CD8-positive, alpha-beta memory T cell (primary cell): ENCODE results near the gene COA1. TPM values are rescaled to one million over a fixed set of nuclear protein-coding genes. Genes with fewer than 3 reads are reported as not detected.

ENCODE experiments used
- CTCF ChIA-PET: fragments of 350-600 bp; sonication (Branson Sonifier 250); formaldehyde crosslinking; loops from one replicate; lab custom pipeline; 2021; ENCODE audit warnings: antibody characterized with exemption; lab: Charles Lee
- POLR2A ChIA-PET: fragments of 350-600 bp; sonication (Branson Sonifier 250); formaldehyde crosslinking; loops from one replicate; lab custom pipeline; 2021; ENCODE audit warnings: antibody characterized with exemption; lab: Charles Lee
- DNase-seq, 5 donors: peaks; one replicate each; pipeline versions ENCODE4 v3.0.0 to v3.0.0-alpha.2; 2020 to 2022; ENCODE audit warnings: mixed read lengths in 1 of 5
- H3K27ac ChIP-seq: one replicate; pipeline ENCODE4 v1.7.0; 2013; ENCODE audit warnings: low read depth, mild to moderate bottlenecking, low read length, moderate library complexity
- H3K27me3 ChIP-seq: 2 replicates; pipeline ENCODE4 v1.7.0; 2013; ENCODE audit warnings: low read length, mild to moderate bottlenecking; ENCODE audit not compliant: insufficient read depth, poor library complexity, severe bottlenecking
- H3K36me3 ChIP-seq: 2 replicates; pipeline ENCODE4 v1.7.0; 2013; ENCODE audit warnings: mild to moderate bottlenecking, low read length, moderate library complexity; ENCODE audit not compliant: insufficient read depth
- H3K4me1 ChIP-seq: 2 replicates; pipeline ENCODE4 v1.7.0; 2013; ENCODE audit warnings: mild to moderate bottlenecking, low read length, moderate library complexity; ENCODE audit not compliant: insufficient read depth
- H3K4me3 ChIP-seq: 2 replicates; pipeline ENCODE4 v1.7.0; 2013; ENCODE audit warnings: mild to moderate bottlenecking, low read length
- H3K9me3 ChIP-seq: 2 replicates; pipeline ENCODE4 v1.7.0; 2013; ENCODE audit warnings: mild to moderate bottlenecking, low read length
- H3K27ac Mint-ChIP-seq, 8 donors: one replicate each; pipeline ENCODE4 v1.8.0; 2020 to 2021; ENCODE audit warnings: mixed read lengths in 8 of 8, mild to moderate bottlenecking in 6 of 8, inconsistent platforms in 3 of 8, moderate library complexity in 3 of 8
- H3K27me3 Mint-ChIP-seq, 2 donors: one replicate each; pipeline ENCODE4 v1.8.0; 2020 to 2021; ENCODE audit warnings: mixed read lengths in 2 of 2, mild to moderate bottlenecking in 1 of 2, moderate library complexity in 1 of 2
- H3K36me3 Mint-ChIP-seq, 3 donors: one replicate each; pipeline ENCODE4 v1.8.0; 2020 to 2021; ENCODE audit warnings: mixed read lengths in 3 of 3, inconsistent platforms in 1 of 3, mild to moderate bottlenecking in 1 of 3
- H3K4me1 Mint-ChIP-seq, 3 donors: one replicate each; pipeline ENCODE4 v1.8.0; 2020 to 2021; ENCODE audit warnings: mixed read lengths in 3 of 3, inconsistent platforms in 1 of 3, mild to moderate bottlenecking in 1 of 3
- H3K4me3 Mint-ChIP-seq, 7 donors: one replicate each; pipeline ENCODE4 v1.8.0; 2020 to 2021; ENCODE audit warnings: mixed read lengths in 7 of 7, mild to moderate bottlenecking in 6 of 7, moderate library complexity in 4 of 7, inconsistent platforms in 2 of 7
- H3K9me3 Mint-ChIP-seq, 5 donors: one replicate each; pipeline ENCODE4 v1.8.0; 2020 to 2022; ENCODE audit warnings: mixed read lengths in 5 of 5, mild to moderate bottlenecking in 3 of 5, moderate library complexity in 2 of 5, inconsistent platforms in 1 of 5
- polyA plus RNA-seq: library from polyadenylated mRNA; unstranded; fragments of 300-500 nt; fragmentation: Illumina TruSeq; gene quantifications from one replicate; pipeline ENCODE4 v1.2.3, GENCODE V29; 2021
- total RNA-seq, 2 experiments: library from RNA; stranded (reverse); gene quantifications; one replicate each; pipeline ENCODE4 v1.2.3, GENCODE V29; 2021

The COA1 gene
- total and polyA plus RNA-seq, 3 experiments from 2014 or later, result 68.9 to 81.6 (median 75.9) TPM

- CTCF ChIA-PET, result no interaction called here
- H3K4me1 ChIP-seq, result peaks cover 14% of the 10 kb centered on the region
- no peak overlapping the region for H3K27ac ChIP-seq
- Mint-ChIP-seq H3K4me1 (peaks cover 31 to 56% (median 36%) of the 10 kb centered on the region in 3 donors), H3K36me3 (peaks cover 0 to 4% (median 0%) of the 10 kb centered on the region in 3 donors), H3K27me3 (no peaks in the 10 kb centered on the region), H3K27ac (peak overlapping the region in 2 of 8 donors; percentile 17 to 81), H3K9me3 (no peaks in the 10 kb centered on the region), H3K4me3 (no peak overlapping the region)
- POLR2A ChIA-PET, result no interaction called here
- H3K27me3 ChIP-seq, result no peaks in the 10 kb centered on the region
- no peak overlapping the region for H3K4me3 ChIP-seq
- no peak for DNase-seq
- H3K36me3 ChIP-seq, result no peaks in the 10 kb centered on the region
- no peaks in the 10 kb centered on the region for H3K9me3 ChIP-seq
Measured at GRCh38 chr7:43763183-43763582, 33.9 kb upstream of the COA1 start.

DNA sequence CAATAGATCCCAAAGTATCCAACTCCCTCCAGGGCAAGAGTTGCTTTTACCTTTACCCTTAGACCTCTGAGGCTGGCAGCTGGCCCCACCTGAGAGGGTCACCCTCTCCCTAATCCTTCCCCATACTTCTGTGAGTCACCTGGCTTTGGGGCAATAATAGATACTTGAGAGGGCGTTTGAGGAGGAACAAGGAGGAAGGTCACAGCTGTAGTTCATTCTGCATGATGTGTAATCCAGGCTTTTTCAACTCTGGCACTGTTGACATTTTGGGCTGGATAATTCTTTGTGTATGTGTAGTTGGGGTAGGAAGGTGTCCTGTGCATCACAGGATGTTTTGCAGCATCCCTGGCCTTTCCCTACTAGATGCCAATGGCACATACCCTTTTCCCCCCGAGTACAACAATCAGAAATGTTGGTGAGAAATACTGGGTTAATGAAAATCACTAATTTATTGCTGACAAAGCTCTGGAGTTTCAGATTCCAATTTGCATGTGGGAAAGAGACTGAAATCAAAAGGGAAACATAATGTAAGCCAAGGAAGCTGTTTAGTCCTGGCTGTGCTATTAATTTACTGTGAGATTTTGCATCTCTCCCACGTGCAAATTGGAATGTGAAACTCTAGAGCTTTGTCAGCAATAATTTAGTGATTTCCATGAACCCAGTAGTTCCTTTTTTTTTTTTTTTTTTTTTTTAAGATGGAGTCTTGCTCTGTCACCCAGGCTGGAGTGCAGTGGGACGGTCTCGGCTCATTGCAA lies 32.8 kb upstream of the COA1 start:
- H3K9me3 Mint-ChIP-seq, result no peaks in the 10 kb centered on the region
- H3K27ac Mint-ChIP-seq, result peak overlapping the region in 1 of 8 donors; percentile 55
- POLR2A ChIA-PET, result no interaction called here
- CTCF ChIA-PET, result interaction anchor here (0.9 kb wide), 2 partner anchors 76 to 179 kb away, joined by 3 to 5 read pairs; partner anchors contain the start of gene STK17A
- H3K27ac ChIP-seq, result no peak overlapping the region
- H3K36me3 Mint-ChIP-seq, result peaks cover 0 to 4% (median 0%) of the 10 kb centered on the region in 3 donors
- H3K9me3 ChIP-seq, result no peaks in the 10 kb centered on the region
- DNase-seq, result no peak
- no peaks in the 10 kb centered on the region for H3K36me3 ChIP-seq
- H3K4me1 ChIP-seq, result peaks cover 20% of the 10 kb centered on the region
- H3K27me3 ChIP-seq, result no peaks in the 10 kb centered on the region
- peak overlapping the region in 2 of 7 donors; percentile 19 to 31 for H3K4me3 Mint-ChIP-seq
- H3K4me1 Mint-ChIP-seq, result peaks cover 37 to 63% (median 45%) of the 10 kb centered on the region in 3 donors
- no peaks in the 10 kb centered on the region for H3K27me3 Mint-ChIP-seq
- no peak overlapping the region for H3K4me3 ChIP-seq

- H3K27me3 ChIP-seq, result no peaks in the 10 kb centered on the region
- no peak overlapping the region for H3K27ac ChIP-seq
- peaks cover 0 to 3% (median 0%) of the 10 kb centered on the region in 3 donors for H3K36me3 Mint-ChIP-seq
- ChIA-PET POLR2A (no interaction called here), CTCF (interaction anchor here (0.9 kb wide), 2 partner anchors 77 to 179 kb away, joined by 3 read pairs; partner anchors contain the start of gene STK17A)
- no peaks in the 10 kb centered on the region for H3K9me3 Mint-ChIP-seq
- H3K9me3 ChIP-seq, result no peaks in the 10 kb centered on the region
- H3K27ac Mint-ChIP-seq, result no peak overlapping the region
- peaks cover 37 to 64% (median 48%) of the 10 kb centered on the region in 3 donors for H3K4me1 Mint-ChIP-seq
- no peak for DNase-seq
- H3K27me3 Mint-ChIP-seq, result no peaks in the 10 kb centered on the region
- H3K36me3 ChIP-seq, result no peaks in the 10 kb centered on the region
- H3K4me1 ChIP-seq, result peaks cover 20% of the 10 kb centered on the region
- no peak overlapping the region for H3K4me3 ChIP-seq
- H3K4me3 Mint-ChIP-seq, result peak overlapping the region in 1 of 7 donors; percentile 67
Measured at GRCh38 chr7:43761382-43761781, 32.1 kb upstream of the COA1 start.

DNA sequence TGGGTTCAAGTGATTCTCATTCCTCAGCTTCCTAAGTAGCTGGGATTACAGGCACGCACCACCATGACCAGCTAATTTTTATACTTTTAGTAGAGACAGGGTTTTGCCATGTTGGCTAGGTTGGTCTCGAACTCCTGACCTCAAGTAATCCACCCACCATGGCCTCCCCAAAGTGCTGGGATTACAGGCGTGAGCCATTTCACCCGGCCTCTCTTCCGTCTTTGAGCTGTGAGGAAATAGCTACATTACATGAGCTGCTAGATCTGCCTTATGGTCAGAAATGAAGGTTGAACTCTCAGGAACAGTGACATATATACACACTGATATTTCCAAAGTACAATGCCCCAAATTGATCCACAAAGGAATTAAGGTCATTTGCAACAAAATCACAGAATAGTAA lies 31.5 kb upstream of the COA1 start:
- POLR2A ChIA-PET, result no interaction called here
- CTCF ChIA-PET, result interaction anchor here (0.9 kb wide), 1 partner anchor 78 kb away, joined by 3 read pairs; no protein-coding TSS in a partner anchor
- DNase-seq, result no peak
- Mint-ChIP-seq H3K4me3 (peak overlapping the region in 1 of 7 donors; percentile 67), H3K9me3 (no peaks in the 10 kb centered on the region), H3K36me3 (peaks cover 0 to 3% (median 0%) of the 10 kb centered on the region in 3 donors), H3K27me3 (no peaks in the 10 kb centered on the region), H3K27ac (peak overlapping the region in 1 of 8 donors; percentile 57), H3K4me1 (peaks cover 37 to 64% (median 48%) of the 10 kb centered on the region in 3 donors)
- no peak overlapping the region for H3K4me3 ChIP-seq
- H3K4me1 ChIP-seq, result peaks cover 20% of the 10 kb centered on the region
- H3K27ac ChIP-seq, result no peak overlapping the region
- H3K27me3 ChIP-seq, result no peaks in the 10 kb centered on the region
- no peaks in the 10 kb centered on the region for H3K36me3 ChIP-seq
- H3K9me3 ChIP-seq, result no peaks in the 10 kb centered on the region

DNA sequence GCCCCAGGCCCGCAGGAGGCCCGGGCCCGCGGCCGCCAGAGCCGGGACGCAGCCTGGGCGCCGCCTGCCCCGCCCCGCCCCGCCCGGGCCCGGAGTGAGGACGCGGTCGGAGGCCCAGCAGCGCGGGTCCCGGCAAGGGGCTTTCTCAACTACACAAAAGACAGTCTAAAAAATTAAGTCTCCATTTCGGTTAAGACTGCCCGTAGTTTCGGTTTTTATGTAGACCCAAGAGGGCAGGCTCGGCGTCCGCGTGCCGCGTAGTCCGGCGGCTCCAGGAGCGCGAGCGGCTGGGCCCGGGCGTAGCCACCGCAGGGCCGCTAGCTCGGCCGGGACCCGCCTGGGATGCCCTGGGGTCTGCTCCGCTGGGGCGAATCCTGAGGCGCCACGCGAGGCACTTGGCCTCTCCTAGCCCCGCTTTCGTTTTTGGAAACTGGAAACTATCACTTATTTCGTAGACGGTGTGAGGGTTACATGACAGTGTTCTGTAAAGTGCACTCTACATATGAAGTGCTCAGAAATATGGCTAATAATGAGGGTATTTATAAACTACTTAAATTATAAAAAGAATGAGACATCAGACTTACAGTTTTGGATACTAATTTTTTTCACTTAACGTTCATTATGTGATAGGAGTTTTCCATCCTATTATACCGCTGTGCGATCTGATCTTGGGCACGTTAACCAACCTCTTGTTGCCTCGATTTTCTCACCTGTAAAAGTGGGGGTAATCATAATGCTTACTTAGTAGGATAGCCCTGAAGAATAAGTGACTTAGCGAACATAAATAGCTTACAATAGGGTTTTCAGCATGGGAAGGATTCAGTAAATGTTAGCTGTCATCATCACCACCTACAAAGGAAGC lies 29.7 kb upstream of the COA1 start:
- Histone ChIP-seq H3K4me1 (peaks cover 12% of the 10 kb centered on the region), H3K27ac (peak overlapping the region; percentile 79), H3K9me3 (no peaks in the 10 kb centered on the region), H3K27me3 (no peaks in the 10 kb centered on the region), H3K36me3 (no peaks in the 10 kb centered on the region), H3K4me3 (peak overlapping the region; percentile 82)
- Mint-ChIP-seq H3K4me3 (peak overlapping the region; percentile 74 to 94 (median 86)), H3K36me3 (peaks cover 0 to 3% (median 0%) of the 10 kb centered on the region in 3 donors), H3K9me3 (no peaks in the 10 kb centered on the region), H3K4me1 (peaks cover 32 to 55% (median 39%) of the 10 kb centered on the region in 3 donors), H3K27me3 (no peaks in the 10 kb centered on the region), H3K27ac (peak overlapping the region in 7 of 8 donors; percentile 13 to 94 (median 90))
- peak; percentile 35 to 68 (median 61) for DNase-seq
- ChIA-PET CTCF (interaction anchor here (0.9 to 1.9 kb wide), 4 partner anchors 9 to 176 kb away, joined by 3 to 8 read pairs (median 3); partner anchors contain the start of gene STK17A), POLR2A (interaction anchor here (0.6 to 2.0 kb wide), 5 partner anchors 27 to 176 kb away, joined by 3 to 11 read pairs (median 3); partner anchors contain the start of genes COA1 and STK17A)

DNA sequence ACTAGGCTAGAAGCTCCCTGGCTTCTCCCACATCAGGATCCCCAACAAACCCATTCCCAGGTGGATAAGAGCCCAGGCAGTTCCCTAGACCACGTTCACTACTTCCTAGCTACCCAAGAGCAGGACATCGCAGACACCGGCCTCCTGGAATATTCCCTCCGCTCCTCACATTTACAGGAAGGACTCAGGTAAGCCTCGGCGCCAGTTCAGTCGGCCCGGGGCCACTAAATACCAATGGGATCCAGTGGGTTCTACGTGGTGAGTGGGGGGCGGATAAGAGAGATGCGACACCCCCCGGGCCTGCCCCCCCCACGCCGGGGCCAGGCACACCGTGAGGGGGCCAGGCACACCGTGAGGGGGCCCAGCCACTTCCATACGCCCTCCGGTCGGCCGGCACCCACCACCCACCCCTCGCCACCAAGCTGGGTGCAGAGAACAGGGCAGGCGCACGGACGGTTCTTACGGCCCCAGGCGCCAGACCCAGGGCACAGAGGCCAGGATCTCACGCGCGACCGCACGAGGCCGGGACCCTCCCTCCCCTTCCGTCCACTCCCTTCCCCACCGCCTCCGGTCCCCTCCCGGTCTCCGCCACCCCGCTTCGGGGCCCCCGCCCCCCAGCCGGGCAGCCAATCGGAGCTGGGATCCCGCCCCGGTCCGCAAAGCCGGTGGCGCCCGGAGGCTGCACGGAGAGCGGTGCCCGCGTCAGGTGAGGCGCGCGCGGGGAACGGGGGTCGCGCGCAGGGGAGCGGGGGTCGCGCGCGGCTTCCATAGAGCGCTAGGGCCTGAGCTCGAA lies 28.9 kb upstream of the COA1 start, which contains the start of gene BLVRA:
TSS of gene BLVRA (plus strand) at position 652 of the 793 bp plus-strand sequence. CDS start 12,479 bp downstream, outside the sequence.
- H3K27me3 Mint-ChIP-seq, result peaks cover 0 to 1% of the 10 kb centered on the region in 2 donors

More for the DNA sequence above, 28.9 kb upstream of the COA1 start, which contains the start of gene BLVRA:
- H3K4me1 ChIP-seq, result peaks cover 11% of the 10 kb centered on the region
- Mint-ChIP-seq H3K4me1 (peaks cover 26 to 46% (median 31%) of the 10 kb centered on the region in 3 donors), H3K4me3 (peak within 1 kb of the TSS; percentile 81 to 94 (median 87)), H3K36me3 (peaks cover 0 to 3% (median 0%) of the 10 kb centered on the region in 3 donors), H3K9me3 (no peaks in the 10 kb centered on the region), H3K27ac (peak within 1 kb of the TSS in 7 of 8 donors; percentile 57 to 94 (median 90))
- H3K27ac ChIP-seq, result peak within 1 kb of the TSS; percentile 79
- no peaks in the 10 kb centered on the region for H3K9me3 ChIP-seq
- no peaks in the 10 kb centered on the region for H3K27me3 ChIP-seq
- peak; percentile 59 to 81 (median 64) for DNase-seq
- CTCF ChIA-PET, result interaction anchor here (0.9 to 1.9 kb wide), 4 partner anchors 10 to 176 kb away, joined by 3 to 8 read pairs (median 3); partner anchors contain the start of gene STK17A
- no peaks in the 10 kb centered on the region for H3K36me3 ChIP-seq
- H3K4me3 ChIP-seq, result peak within 1 kb of the TSS; percentile 82
- POLR2A ChIA-PET, result interaction anchor here (0.6 to 2.0 kb wide), 5 partner anchors 28 to 176 kb away, joined by 3 to 11 read pairs (median 3); partner anchors contain the start of genes COA1 and STK17A
